B cell (primary cell): ENCODE measurements around the gene TBATA. TPM values are rescaled to one million over a fixed set of nuclear protein-coding genes. Genes with fewer than 3 reads are reported as not detected.

ENCODE experiments used
- ATAC-seq: fragments of 200-7000 bp; cut with Tn5 transposase; one replicate; pipeline ENCODE4 v1.10.0; 2021; ENCODE audit warnings: low read depth, mild to moderate bottlenecking, moderate number of reproducible peaks, moderate library complexity
- CTCF ChIA-PET: fragments of 350-600 bp; sonication (Branson Sonifier 250); formaldehyde crosslinking; loops from one replicate; lab custom pipeline; 2021; ENCODE audit warnings: antibody characterized with exemption, inconsistent platforms; lab: Charles Lee
- POLR2A ChIA-PET: fragments of 350-600 bp; sonication (Branson Sonifier 250); formaldehyde crosslinking; loops from one replicate; lab custom pipeline; 2021; ENCODE audit warnings: antibody characterized with exemption; lab: Charles Lee
- DNase-seq: peaks from one replicate; pipeline ENCODE4 v3.0.0; 2013
- H2AFZ ChIP-seq: 2 replicates; pipeline ENCODE4 v1.6.1; 2012; ENCODE audit warnings: mild to moderate bottlenecking, low read depth, low read length; ENCODE audit not compliant: insufficient read depth, poor library complexity, severe bottlenecking
- H3K27ac ChIP-seq, 2 donors: 1 replicate in 1 of 2; 2 replicates in 1 of 2; pipeline ENCODE4 v1.5.1; 2012 to 2013; ENCODE audit warnings: low read length in 2 of 2, mild to moderate bottlenecking in 2 of 2, moderate library complexity in 1 of 2
- H3K27me3 ChIP-seq, 4 experiments: fragments of 200-600 bp in 1 of 4; sonication (generic) in 1 of 4; replicated peaks in 1 of 4; 1 replicate in 2 of 4; 2 replicates in 2 of 4; pipeline versions ENCODE4 v1.6.1 to v1.7.0; 2013 to 2016; ENCODE audit warnings: low read length in 3 of 4, mild to moderate bottlenecking in 2 of 4, mixed read lengths in 1 of 4, moderate library complexity in 1 of 4; ENCODE audit not compliant: insufficient read depth in 4 of 4, control insufficient read depth in 3 of 4; ENCODE audit errors: control extremely low read depth in 1 of 4
- H3K36me3 ChIP-seq, 2 experiments: replicated peaks in 1 of 2; 1 replicate in 1 of 2; 2 replicates in 1 of 2; pipeline versions ENCODE4 v1.6.1 to v1.7.1; 2013; ENCODE audit warnings: low read length in 1 of 2; ENCODE audit not compliant: insufficient read depth in 2 of 2, control insufficient read depth in 1 of 2; ENCODE audit errors: control extremely low read depth in 1 of 2, extremely low read depth in 1 of 2
- H3K4me1 ChIP-seq, 2 donors: fragments of 200-600 bp in 1 of 2; sonication (generic) in 1 of 2; 1 replicate in 1 of 2; 2 replicates in 1 of 2; pipeline versions ENCODE4 v1.5.1 to v1.6.1; 2013 to 2017; ENCODE audit warnings: low read length in 2 of 2; ENCODE audit not compliant: control insufficient read depth in 2 of 2, insufficient read depth in 2 of 2
- H3K4me2 ChIP-seq: replicated peaks from 2 replicates; pipeline ENCODE3; 2012; ENCODE audit warnings: mild to moderate bottlenecking, low read depth, low read length; ENCODE audit not compliant: poor library complexity, severe bottlenecking
- H3K4me3 ChIP-seq, 5 experiments: fragments of 200-600 bp in 1 of 5; sonication (generic) in 1 of 5; 1 replicate in 3 of 5; 2 replicates in 2 of 5; pipeline versions ENCODE4 v1.5.1 to v1.7.0; 2011 to 2016; ENCODE audit warnings: low read length in 4 of 5, mild to moderate bottlenecking in 4 of 5, low read depth in 2 of 5, control low read depth in 1 of 5, moderate library complexity in 1 of 5; ENCODE audit not compliant: insufficient read depth in 1 of 5; ENCODE audit errors: control extremely low read depth in 1 of 5, extremely low read depth in 1 of 5
- H3K79me2 ChIP-seq: fragments of 200-600 bp; sonication (generic); one replicate; pipeline ENCODE4 v1.6.0; 2016; ENCODE audit warnings: low read length; ENCODE audit not compliant: control insufficient read depth, insufficient read depth
- H3K9ac ChIP-seq: fragments of 200-600 bp; sonication (generic); 2 replicates; pipeline ENCODE4 v1.6.1; 2017; ENCODE audit warnings: mild to moderate bottlenecking, low read length, moderate library complexity
- H3K9me3 ChIP-seq, 3 donors: one replicate each; pipeline versions ENCODE4 v1.6.1 to v1.7.1; 2013; ENCODE audit warnings: low read length in 2 of 3; ENCODE audit not compliant: control insufficient read depth in 2 of 3, insufficient read depth in 1 of 3; ENCODE audit errors: control extremely low read depth in 1 of 3
- H4K20me1 ChIP-seq: 2 replicates; pipeline ENCODE4 v1.6.0; 2012; ENCODE audit warnings: mild to moderate bottlenecking, low read length; ENCODE audit not compliant: insufficient read depth, control insufficient read depth, poor library complexity, severe bottlenecking
- H3K27ac Mint-ChIP-seq: one replicate; pipeline ENCODE4 v1.8.0; 2021; ENCODE audit warnings: mixed read lengths
- H3K27me3 Mint-ChIP-seq: one replicate; pipeline ENCODE4 v1.8.0; 2021; ENCODE audit warnings: mixed read lengths
- H3K4me1 Mint-ChIP-seq: one replicate; pipeline ENCODE4 v1.8.0; 2021; ENCODE audit warnings: mixed read lengths
- H3K4me3 Mint-ChIP-seq: one replicate; pipeline ENCODE4 v1.8.0; 2021; ENCODE audit warnings: mixed read lengths
- H3K9me3 Mint-ChIP-seq: one replicate; pipeline ENCODE4 v1.8.0; 2022; ENCODE audit warnings: mixed read lengths; ENCODE audit not compliant: insufficient read depth
- EZH2 ChIP-seq: IDR thresholded peaks from 2 replicates; pipeline ENCODE4 v1.6.1; 2012; ENCODE audit warnings: borderline replicate concordance, low read depth, mild to moderate bottlenecking, moderate library complexity, low read length; ENCODE audit not compliant: insufficient read depth, poor library complexity, severe bottlenecking
- WGBS: methylation state at CpG from one replicate; pipeline ENCODE4 v1.1.5; 2013; ENCODE audit warnings: missing lambda C conversion rate; ENCODE audit not compliant: insufficient coverage; 5-methylcytosine and 5-hydroxymethylcytosine counted together
- intact Hi-C: fragments of 100-400 bp; cut with micrococcal nuclease; formaldehyde crosslinking; loops from one replicate; pipeline ENCODE4 v1.10.0; 2022
- polyA plus RNA-seq: library from polyadenylated mRNA; depleted of rRNA; stranded (reverse); fragments of >200 nt; gene quantifications from 2 replicates; pipeline ENCODE4 v1.2.3, GENCODE V29; 2012
- total RNA-seq, 2 donors: library from RNA; stranded (reverse); fragments of 120-200 nt in 1 of 2; gene quantifications; 1 replicate in 1 of 2; 2 replicates in 1 of 2; pipeline versions ENCODE4 v1.2.3 to v1.2.4, GENCODE V29; 2013 to 2022
- TF ChIP-seq, protein P1 (sequence below): fragments of 200-600 bp; IDR thresholded peaks from one replicate; pipeline ENCODE4 v1.8.0; 2022; ENCODE audit warnings: antibody characterized with exemption, mild to moderate bottlenecking

Gene TBATA
- total and polyA plus RNA-seq, 2 donors (not counting 1 experiment from before 2014, with no cell fraction given), result not detected

DNA sequence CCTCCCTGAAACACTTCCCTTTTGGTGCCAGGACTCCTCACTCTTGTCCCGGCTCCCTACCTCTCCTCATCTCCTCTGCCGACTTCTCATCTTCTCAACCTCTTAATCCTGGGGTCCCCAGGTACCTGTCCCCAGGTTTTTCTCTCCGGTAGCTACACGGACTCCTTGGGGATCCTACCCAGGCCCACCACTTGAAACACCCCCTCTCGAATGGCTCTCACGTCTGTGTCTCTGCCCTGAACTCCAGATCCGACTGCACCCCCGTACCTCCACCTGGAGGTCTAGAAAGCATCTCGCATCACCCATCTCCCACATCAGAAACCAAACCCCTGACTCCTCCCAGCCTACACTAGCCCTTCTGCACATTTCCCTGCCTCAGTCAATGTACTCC, 4.8 kb downstream of the TBATA start:
- H3K4me1 Mint-ChIP-seq, result no peaks in the 10 kb centered on the region
- no peak overlapping the region for H3K4me2 ChIP-seq
- no peak overlapping the region for H3K27ac ChIP-seq
- H3K9me3 ChIP-seq, result no peaks in the 10 kb centered on the region
- intact Hi-C loops, result no loop called here
- ATAC-seq (no peak), DNase-seq (no peak)
- H3K27me3 ChIP-seq, result peaks cover 0 to 3% (median 0%) of the 10 kb centered on the region in 4 experiments
- POLR2A ChIA-PET, result no interaction called here
- H3K27me3 Mint-ChIP-seq, result no peaks in the 10 kb centered on the region
- H3K4me1 ChIP-seq, result no peaks in the 10 kb centered on the region
- H3K9me3 Mint-ChIP-seq, result no peaks in the 10 kb centered on the region
- no peaks in the 10 kb centered on the region for H3K79me2 ChIP-seq
- TF ChIP-seq, protein P1, sequence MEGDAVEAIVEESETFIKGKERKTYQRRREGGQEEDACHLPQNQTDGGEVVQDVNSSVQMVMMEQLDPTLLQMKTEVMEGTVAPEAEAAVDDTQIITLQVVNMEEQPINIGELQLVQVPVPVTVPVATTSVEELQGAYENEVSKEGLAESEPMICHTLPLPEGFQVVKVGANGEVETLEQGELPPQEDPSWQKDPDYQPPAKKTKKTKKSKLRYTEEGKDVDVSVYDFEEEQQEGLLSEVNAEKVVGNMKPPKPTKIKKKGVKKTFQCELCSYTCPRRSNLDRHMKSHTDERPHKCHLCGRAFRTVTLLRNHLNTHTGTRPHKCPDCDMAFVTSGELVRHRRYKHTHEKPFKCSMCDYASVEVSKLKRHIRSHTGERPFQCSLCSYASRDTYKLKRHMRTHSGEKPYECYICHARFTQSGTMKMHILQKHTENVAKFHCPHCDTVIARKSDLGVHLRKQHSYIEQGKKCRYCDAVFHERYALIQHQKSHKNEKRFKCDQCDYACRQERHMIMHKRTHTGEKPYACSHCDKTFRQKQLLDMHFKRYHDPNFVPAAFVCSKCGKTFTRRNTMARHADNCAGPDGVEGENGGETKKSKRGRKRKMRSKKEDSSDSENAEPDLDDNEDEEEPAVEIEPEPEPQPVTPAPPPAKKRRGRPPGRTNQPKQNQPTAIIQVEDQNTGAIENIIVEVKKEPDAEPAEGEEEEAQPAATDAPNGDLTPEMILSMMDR, result no peak
- no peak for TF ChIP-seq EZH2
- CTCF ChIA-PET, result no interaction called here
- H3K4me3 Mint-ChIP-seq, result no peak overlapping the region
- no peak overlapping the region for H3K27ac Mint-ChIP-seq
- no peak overlapping the region for H3K4me3 ChIP-seq
- H2AFZ ChIP-seq, result no peak overlapping the region
- WGBS, result 92% methylated on average over 9 of the region's 9 CpGs
- H3K9ac ChIP-seq, result no peak overlapping the region
- no peaks in the 10 kb centered on the region for H3K36me3 ChIP-seq
- H4K20me1 ChIP-seq, result no peaks in the 10 kb centered on the region

DNA sequence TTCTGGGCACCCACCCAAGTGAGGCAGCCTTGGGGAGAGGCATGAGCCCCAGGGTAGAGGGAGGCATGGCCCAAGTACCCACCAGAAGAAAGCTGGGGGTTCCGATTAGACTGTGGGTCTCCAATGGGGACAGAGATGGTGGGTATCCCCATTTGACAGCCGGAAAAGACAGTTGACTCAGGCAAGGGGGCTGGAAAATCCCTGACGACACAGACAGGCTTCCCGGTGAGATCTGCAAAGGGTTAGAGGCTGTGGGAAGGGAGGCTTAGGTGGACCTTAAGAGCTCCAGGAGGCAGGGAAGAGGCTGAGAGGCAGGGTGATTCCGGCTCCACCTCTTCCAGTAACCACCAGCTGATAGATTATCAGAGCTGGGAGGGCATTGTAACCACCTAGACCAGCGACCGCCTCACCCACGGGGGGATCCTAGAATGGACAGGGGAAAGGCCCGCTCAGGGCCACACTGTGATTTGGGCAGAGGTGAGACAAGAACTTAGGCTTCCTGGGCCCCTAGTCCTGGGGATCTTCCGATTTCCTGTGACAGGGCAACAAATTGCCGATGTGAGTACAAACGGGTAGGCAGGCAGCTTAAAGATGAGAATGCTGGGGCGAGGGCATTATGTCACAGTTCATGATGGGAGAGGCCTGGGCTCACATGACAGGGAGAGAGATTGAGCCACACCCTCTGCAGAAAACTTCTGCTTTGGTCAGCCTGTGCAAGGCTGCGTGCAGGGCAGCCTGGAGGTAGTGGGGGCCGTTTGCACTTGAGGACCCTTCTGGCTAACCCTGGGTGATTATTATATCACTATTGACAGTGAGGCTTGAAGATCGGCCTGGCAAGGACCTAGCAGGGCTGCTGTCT, 5.4 kb downstream of the TBATA start:
- no peak overlapping the region for H3K4me3 ChIP-seq
- no peak overlapping the region for H3K4me2 ChIP-seq
- H3K27me3 ChIP-seq, result no peaks in the 10 kb centered on the region
- no peak overlapping the region for H3K27ac Mint-ChIP-seq
- intact Hi-C loops, result no loop called here
- H2AFZ ChIP-seq, result no peak overlapping the region
- no peak overlapping the region for H3K27ac ChIP-seq
- no peak for DNase-seq
- H3K79me2 ChIP-seq, result no peaks in the 10 kb centered on the region
- POLR2A ChIA-PET, result no interaction called here
- H3K9me3 Mint-ChIP-seq, result no peaks in the 10 kb centered on the region
- TF ChIP-seq, protein P1, result no peak
- no peak for TF ChIP-seq EZH2
- H3K9me3 ChIP-seq, result no peaks in the 10 kb centered on the region
- H3K4me1 Mint-ChIP-seq, result no peaks in the 10 kb centered on the region
- CTCF ChIA-PET, result no interaction called here
- no peaks in the 10 kb centered on the region for H3K36me3 ChIP-seq
- H3K9ac ChIP-seq, result no peak overlapping the region
- no peak overlapping the region for H3K4me3 Mint-ChIP-seq
- ATAC-seq, result no peak
- no peaks in the 10 kb centered on the region for H3K4me1 ChIP-seq
- no peaks in the 10 kb centered on the region for H3K27me3 Mint-ChIP-seq
- WGBS, result 83% methylated on average over 14 of the region's 16 CpGs
- no peaks in the 10 kb centered on the region for H4K20me1 ChIP-seq
